WTC11 (cell line): ENCODE results near the gene PRSS8. TPM values are rescaled to one million over a fixed set of nuclear protein-coding genes. Genes with fewer than 3 reads are reported as not detected.

ENCODE experiments used
- ATAC-seq: fragments of 200-7000 bp; cut with Tn5 transposase; 2 replicates; pipeline ENCODE4 v1.10.0; 2021; ENCODE audit warnings: mild to moderate bottlenecking, moderate library complexity
- Bru-seq: library from RNA; stranded (reverse); fragments of 400-500 nt; gene quantifications from one replicate; lab custom pipeline; 2021; lab: Mats Ljungman, UMichigan
- CTCF ChIA-PET: fragments of 300-600 bp; sonication (Branson Sonifier 250); formaldehyde crosslinking; loops from one replicate; lab custom pipeline; 2021; ENCODE audit warnings: antibody characterized with exemption; lab: Charles Lee
- POLR2A ChIA-PET: fragments of 350-600 bp; sonication (Branson Sonifier 250); formaldehyde crosslinking; loops from one replicate; lab custom pipeline; 2021; ENCODE audit warnings: antibody characterized with exemption; lab: Charles Lee
- DNase-seq: peaks from one replicate; pipeline ENCODE4 v3.0.0; 2021; ENCODE audit warnings: low spot score
- H3K27ac Mint-ChIP-seq: 2 replicates; pipeline ENCODE4 v1.8.0; 2021; ENCODE audit warnings: mixed read lengths
- H3K27me3 Mint-ChIP-seq: 2 replicates; pipeline ENCODE4 v1.8.0; 2021; ENCODE audit warnings: low read depth, mild to moderate bottlenecking, moderate library complexity, mixed read lengths
- H3K36me3 Mint-ChIP-seq: 2 replicates; pipeline ENCODE4 v1.8.0; 2021; ENCODE audit warnings: mixed read lengths
- H3K4me1 Mint-ChIP-seq: 2 replicates; pipeline ENCODE4 v1.8.0; 2022; ENCODE audit warnings: mixed read lengths
- H3K4me3 Mint-ChIP-seq: 2 replicates; pipeline ENCODE4 v1.8.0; 2021; ENCODE audit warnings: mild to moderate bottlenecking, moderate library complexity, mixed read lengths
- H3K9me3 Mint-ChIP-seq: 2 replicates; pipeline ENCODE4 v1.8.0; 2021; ENCODE audit warnings: mixed read lengths
- AFF4 ChIP-seq: sonication (generic); formaldehyde crosslinking; IDR thresholded peaks from 2 replicates; pipeline ENCODE4 v1.8.1; 2023; ENCODE audit warnings: mild to moderate bottlenecking, missing genetic modification reagents, borderline replicate concordance
- ATF1 ChIP-seq: sonication (generic); formaldehyde crosslinking; IDR thresholded peaks from 2 replicates; pipeline ENCODE4 v1.8.1; 2023; ENCODE audit warnings: mild to moderate bottlenecking, moderate library complexity, missing genetic modification reagents
- CBFB ChIP-seq: sonication (generic); formaldehyde crosslinking; IDR thresholded peaks from 2 replicates; pipeline ENCODE4 v1.8.1; 2022; ENCODE audit warnings: mild to moderate bottlenecking, low read depth, missing genetic modification reagents
- ELF4 ChIP-seq: sonication (generic); formaldehyde crosslinking; IDR thresholded peaks from 2 replicates; pipeline ENCODE4 v1.8.1; 2022; ENCODE audit warnings: low read depth, mild to moderate bottlenecking, moderate library complexity, missing genetic modification reagents
- GTF2I ChIP-seq: fragments of 250-450 bp; sonication (Bioruptor Pico); conservative IDR thresholded peaks from 2 replicates; pipeline ENCODE4 v1.4.0; 2021; ENCODE audit warnings: mild to moderate bottlenecking
- IRF2 ChIP-seq: sonication (generic); formaldehyde crosslinking; IDR thresholded peaks from 2 replicates; pipeline ENCODE4 v1.8.0; 2022; ENCODE audit warnings: low read depth, missing genetic modification reagents, borderline replicate concordance
- KAT7 ChIP-seq: sonication (generic); formaldehyde crosslinking; IDR thresholded peaks from 2 replicates; pipeline ENCODE4 v1.8.1; 2023; ENCODE audit warnings: missing genetic modification reagents, mild to moderate bottlenecking, borderline replicate concordance
- NR3C1 ChIP-seq: sonication (generic); formaldehyde crosslinking; conservative IDR thresholded peaks from 2 replicates; pipeline ENCODE4 v1.8.1; 2023; ENCODE audit warnings: low read depth, mild to moderate bottlenecking, missing genetic modification reagents
- SP1 ChIP-seq: sonication (generic); formaldehyde crosslinking; conservative IDR thresholded peaks from 2 replicates; pipeline ENCODE4 v1.8.1; 2022; ENCODE audit warnings: missing genetic modification reagents
- USF1 ChIP-seq: sonication (generic); formaldehyde crosslinking; IDR thresholded peaks from 2 replicates; pipeline ENCODE4 v1.8.0; 2022; ENCODE audit warnings: mild to moderate bottlenecking, missing genetic modification reagents
- ZNF317 ChIP-seq: sonication (generic); formaldehyde crosslinking; IDR thresholded peaks from 2 replicates; pipeline ENCODE4 v1.8.1; 2023; ENCODE audit warnings: low read depth, mild to moderate bottlenecking, moderate library complexity, missing genetic modification reagents, borderline replicate concordance
- long read RNA-seq, 3 experiments: library from RNA in 1 of 3; library from capped mRNA in 1 of 3; library from polyadenylated mRNA in 1 of 3; unstranded in 2 of 3; stranded (forward) in 1 of 3; transcript quantifications; one replicate each; pipeline ENCODE4 v2.0.0, GENCODE V29; 2021
- total RNA-seq: library from RNA; stranded (reverse); gene quantifications from 3 replicates; pipeline ENCODE4 v1.2.3, GENCODE V29; 2021
- TF ChIP-seq, protein P1 (sequence below): sonication (generic); formaldehyde crosslinking; IDR thresholded peaks from 2 replicates; pipeline ENCODE4 v1.8.0; 2023; ENCODE audit warnings: missing genetic modification reagents

Gene PRSS8
- 78.8 to 127 TPM (median 127 TPM) in 3 replicates for total RNA-seq
- Bru-seq, nascent RNA = percentile 89 among the genes with signal in this experiment
- long read RNA-seq, experiment 1, partial matches to known transcripts = 17 of 401 reads
- long read RNA-seq, experiment 1, other reads (novel, unspliced or antisense) = 384 of 401 reads
- long read RNA-seq, experiment 2, partial matches to known transcripts = 127 of 248 reads
- long read RNA-seq, experiment 2, other reads (novel, unspliced or antisense) = 121 of 248 reads
- long read RNA-seq, experiment 3, partial matches to known transcripts = 2 of 140 reads
- long read RNA-seq, experiment 3, other reads (novel, unspliced or antisense) = 138 of 140 reads

- ATAC-seq = peak; percentile 7
- Mint-ChIP-seq H3K27me3 (no peaks in the 10 kb centered on the region), H3K9me3 (no peaks in the 10 kb centered on the region), H3K4me1 (peaks cover 66% of the 10 kb centered on the region), H3K27ac (peak within 1 kb of the TSS; percentile 98), H3K36me3 (peaks cover 27% of the 10 kb centered on the region), H3K4me3 (peak within 1 kb of the TSS; percentile 87)
- ChIA-PET CTCF (interaction anchor here (1.0 to 2.0 kb wide), 9 partner anchors 17 to 320 kb away, joined by 3 to 7 read pairs (median 5); partner anchors contain the start of genes HSD3B7 and KAT8), POLR2A (interaction anchor here (1.0 to 2.4 kb wide), 6 partner anchors 8 to 318 kb away, joined by 3 to 26 read pairs (median 6); partner anchors contain the start of genes FUS, KAT8, ZNF646 and ZNF668)
- DNase-seq = peak; percentile 68
- TF ChIP-seq SP1 = peak; percentile 31; the same call in 1 of the 2 replicates
- TF ChIP-seq ZNF317 = no peak
Measured at GRCh38 chr16:31135535-31136286, at the start of gene PRSS8. Gene PRSS8, minus strand, starts transcription at chr16:31135727. Its CDS starts 229 bp downstream, at chr16:31135498.

DNA sequence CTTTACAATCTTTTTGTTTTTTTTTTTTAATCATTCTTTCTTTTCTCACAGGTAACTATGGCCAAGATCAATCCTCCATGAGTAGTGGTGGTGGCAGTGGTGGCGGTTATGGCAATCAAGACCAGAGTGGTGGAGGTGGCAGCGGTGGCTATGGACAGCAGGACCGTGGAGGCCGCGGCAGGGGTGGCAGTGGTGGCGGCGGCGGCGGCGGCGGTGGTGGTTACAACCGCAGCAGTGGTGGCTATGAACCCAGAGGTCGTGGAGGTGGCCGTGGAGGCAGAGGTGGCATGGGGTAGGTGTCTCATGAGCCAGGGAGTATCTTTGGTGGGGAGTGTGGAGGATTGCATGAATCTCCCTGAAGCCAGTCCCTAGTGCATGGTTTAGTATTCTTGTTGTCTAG lies 49.4 kb upstream of the PRSS8 start:
- H3K27me3 Mint-ChIP-seq = no peaks in the 10 kb centered on the region
- DNase-seq = no peak
- peaks cover 39% of the 10 kb centered on the region for H3K4me1 Mint-ChIP-seq
- peak overlapping the region; percentile 13; the same call in 1 of the 2 replicates for H3K27ac Mint-ChIP-seq
- POLR2A ChIA-PET = interaction anchor here (0.7 to 1.0 kb wide), 2 partner anchors 13 to 276 kb away, joined by 4 to 5 read pairs; no protein-coding TSS in a partner anchor
- no peaks in the 10 kb centered on the region for H3K9me3 Mint-ChIP-seq
- CTCF ChIA-PET = no interaction called here
- H3K36me3 Mint-ChIP-seq = peaks cover 89% of the 10 kb centered on the region
- ATAC-seq = no peak
- H3K4me3 Mint-ChIP-seq = no peak overlapping the region
- no peak for TF ChIP-seq ELF4 (CRISPR knock-in tag)
- TF ChIP-seq KAT7 (CRISPR knock-in tag) = no peak
- TF ChIP-seq, protein P1, sequence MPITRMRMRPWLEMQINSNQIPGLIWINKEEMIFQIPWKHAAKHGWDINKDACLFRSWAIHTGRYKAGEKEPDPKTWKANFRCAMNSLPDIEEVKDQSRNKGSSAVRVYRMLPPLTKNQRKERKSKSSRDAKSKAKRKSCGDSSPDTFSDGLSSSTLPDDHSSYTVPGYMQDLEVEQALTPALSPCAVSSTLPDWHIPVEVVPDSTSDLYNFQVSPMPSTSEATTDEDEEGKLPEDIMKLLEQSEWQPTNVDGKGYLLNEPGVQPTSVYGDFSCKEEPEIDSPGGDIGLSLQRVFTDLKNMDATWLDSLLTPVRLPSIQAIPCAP = no peak
- TF ChIP-seq AFF4 (CRISPR knock-in tag) = no peak
- TF ChIP-seq CBFB (CRISPR knock-in tag) = no peak
- TF ChIP-seq NR3C1 (CRISPR knock-in tag) = no peak
- no peak for TF ChIP-seq ATF1
- no peak for TF ChIP-seq GTF2I (CRISPR knock-in tag)
- no peak for TF ChIP-seq USF1
- no peak for TF ChIP-seq IRF2 (CRISPR knock-in tag)
